ENCODE measurements around the gene MAX. TPM values are rescaled to one million over a fixed set of nuclear protein-coding genes. Genes with fewer than 3 reads are reported as not detected.

Gene MAX
- total and polyA plus RNA-seq, 2 experiments from 2014 or later, result 25.0 to 27.7 TPM

- TF ChIP-seq REST (IDR thresholded peaks at IDR 0.05; ENCODE audit: unreplicated experiment), result no peak
- no peak for TF ChIP-seq STAT1 (IDR thresholded peaks at IDR 0.05; ENCODE audit: unreplicated experiment)
- TF ChIP-seq, protein P1, sequence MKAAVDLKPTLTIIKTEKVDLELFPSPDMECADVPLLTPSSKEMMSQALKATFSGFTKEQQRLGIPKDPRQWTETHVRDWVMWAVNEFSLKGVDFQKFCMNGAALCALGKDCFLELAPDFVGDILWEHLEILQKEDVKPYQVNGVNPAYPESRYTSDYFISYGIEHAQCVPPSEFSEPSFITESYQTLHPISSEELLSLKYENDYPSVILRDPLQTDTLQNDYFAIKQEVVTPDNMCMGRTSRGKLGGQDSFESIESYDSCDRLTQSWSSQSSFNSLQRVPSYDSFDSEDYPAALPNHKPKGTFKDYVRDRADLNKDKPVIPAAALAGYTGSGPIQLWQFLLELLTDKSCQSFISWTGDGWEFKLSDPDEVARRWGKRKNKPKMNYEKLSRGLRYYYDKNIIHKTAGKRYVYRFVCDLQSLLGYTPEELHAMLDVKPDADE (IDR thresholded peaks at IDR 0.05), result no peak
- TF ChIP-seq JUNB (IDR thresholded peaks at IDR 0.05; ENCODE audit: unreplicated experiment), result no peak
- TF ChIP-seq CREB1 (CRISPR knock-in tag; IDR thresholded peaks at IDR 0.05; ENCODE audit: low read depth), result no peak
Measured at GRCh38 chr14:65071544-65071943, 30.8 kb downstream of the MAX start (continued).

GRCh38 chr14:65070471-65070976, 31.8 kb downstream of the MAX start:
- peaks cover 25% of the 10 kb centered on the region for H3K36me3 Mint-ChIP-seq (ENCODE audit: low read depth)
- H3K27ac ChIP-seq (ENCODE audit: low read depth), result 0 out of 2 replicates have a peak overlapping the region, but pooled peaks have one; percentile 26
- no peak overlapping the region for H3K4me3 Mint-ChIP-seq
- no peaks in the 10 kb centered on the region for H3K27me3 ChIP-seq (ENCODE audit: insufficient read depth)
- ATAC-seq (no peak), DNase-seq (ENCODE audit: low spot score) (no peak)
- no peaks in the 10 kb centered on the region; the same call in 2 of the 3 replicates for H3K4me1 Mint-ChIP-seq
- peaks cover 4% of the 10 kb centered on the region; the same call in 1 of the 2 replicates for H4K20me1 ChIP-seq (replicated peaks; ENCODE audit: insufficient read depth)
- H3K9me2 ChIP-seq (ENCODE audit: insufficient read depth), result no peaks in the 10 kb centered on the region
- peaks cover 4% of the 10 kb centered on the region for H3K27me3 Mint-ChIP-seq (ENCODE audit: insufficient read depth, low read depth, poor library complexity)
- H2AFZ ChIP-seq, result no peak overlapping the region
- no peaks in the 10 kb centered on the region for H3K79me2 ChIP-seq (replicated peaks; ENCODE audit: insufficient read depth)
- H3F3A ChIP-seq (replicated peaks; ENCODE audit: low read depth), result no peaks in the 10 kb centered on the region
- no peaks in the 10 kb centered on the region for H3K4me1 ChIP-seq (ENCODE audit: insufficient read depth)
- TF ChIP-seq ZNF114 (CRISPR knock-in tag; IDR thresholded peaks at IDR 0.05), result no peak
- TF ChIP-seq ZNF462 (CRISPR knock-in tag; IDR thresholded peaks at IDR 0.05), result no peak
- TF ChIP-seq STAT1 (IDR thresholded peaks at IDR 0.05; ENCODE audit: unreplicated experiment), result no peak
- TF ChIP-seq POLR2AphosphoS5 (IDR thresholded peaks at IDR 0.05; ENCODE audit: low read depth), result no peak
- TF ChIP-seq ZNF331 (CRISPR knock-in tag; IDR thresholded peaks at IDR 0.05; ENCODE audit: low read depth), result no peak
- no peak for TF ChIP-seq REST (IDR thresholded peaks at IDR 0.05; ENCODE audit: unreplicated experiment)
- H3K27ac Mint-ChIP-seq, result no peak overlapping the region
- H3K4me3 ChIP-seq, result no peak overlapping the region
- no peaks in the 10 kb centered on the region for H3K9me3 Mint-ChIP-seq
- H3K36me3 ChIP-seq (ENCODE audit: insufficient read depth), result no peaks in the 10 kb centered on the region
- H3K4me2 ChIP-seq, result no peak overlapping the region

Data from GM23338 (cell line).